Vagina (tissue), 2 donors: ENCODE results near the gene NRL. TPM values are rescaled to one million over a fixed set of nuclear protein-coding genes. Genes with fewer than 3 reads are reported as not detected.

ENCODE experiments used
- DNase-seq, 2 donors: peaks; one replicate each; pipeline ENCODE4 v3.0.0-alpha.2; 2017; ENCODE audit errors: extremely low spot score in 2 of 2
- H3K27ac ChIP-seq: fragments of 200-600 bp; sonication (generic); one replicate; pipeline ENCODE4 v1.5.1; 2019
- H3K27me3 ChIP-seq: fragments of 200-600 bp; sonication (generic); one replicate; pipeline ENCODE4 v1.5.1; 2019
- H3K36me3 ChIP-seq, 2 donors: fragments of 200-600 bp; sonication (generic); one replicate each; pipeline ENCODE4 v1.5.1; 2017 to 2019
- H3K4me1 ChIP-seq: fragments of 200-600 bp; sonication (generic); one replicate; pipeline ENCODE4 v1.5.1; 2019
- H3K4me3 ChIP-seq, 2 donors: fragments of 200-600 bp; sonication (generic); 1 replicate in 1 of 2; 2 replicates in 1 of 2; pipeline ENCODE4 v1.5.1; 2016 to 2019
- H3K9me3 ChIP-seq: fragments of 200-600 bp; sonication (generic); one replicate; pipeline ENCODE4 v1.5.1; 2019
- CTCF ChIP-seq, 3 experiments: fragments of 450-650 bp in 2 of 3; fragments of 200-600 bp in 1 of 3; sonication (generic) in 1 of 3; IDR thresholded peaks; one replicate each; pipeline ENCODE4 v1.5.1; 2017 to 2019; ENCODE audit warnings: antibody characterized with exemption in 3 of 3, mild to moderate bottlenecking in 2 of 3, moderate library complexity in 2 of 3
- POLR2A ChIP-seq, 2 donors: fragments of 450-650 bp; IDR thresholded peaks; one replicate each; pipeline ENCODE4 v1.6.1; 2017; ENCODE audit warnings: antibody characterized with exemption in 2 of 2, mild to moderate bottlenecking in 2 of 2, moderate library complexity in 2 of 2
- POLR2AphosphoS5 ChIP-seq, 2 donors: sonication (generic); formaldehyde crosslinking; IDR thresholded peaks; one replicate each; pipeline ENCODE4 v1.9.0; 2017; ENCODE audit warnings: antibody characterized with exemption in 2 of 2, mild to moderate bottlenecking in 2 of 2, low read depth in 1 of 2; ENCODE audit not compliant: insufficient read depth in 1 of 2
- intact Hi-C: fragments of 100-400 bp; cut with DNase I; formaldehyde crosslinking; loops from one replicate; pipeline ENCODE4 v1.15.1; 2023
- total RNA-seq: library from RNA; depleted of rRNA; stranded (reverse); fragments of >200 nt; gene quantifications from one replicate; pipeline ENCODE4 v1.2.3, GENCODE V29; 2016

The NRL gene
- total RNA-seq, 1 donor from 2014 or later, result 1.2 TPM

DNA sequence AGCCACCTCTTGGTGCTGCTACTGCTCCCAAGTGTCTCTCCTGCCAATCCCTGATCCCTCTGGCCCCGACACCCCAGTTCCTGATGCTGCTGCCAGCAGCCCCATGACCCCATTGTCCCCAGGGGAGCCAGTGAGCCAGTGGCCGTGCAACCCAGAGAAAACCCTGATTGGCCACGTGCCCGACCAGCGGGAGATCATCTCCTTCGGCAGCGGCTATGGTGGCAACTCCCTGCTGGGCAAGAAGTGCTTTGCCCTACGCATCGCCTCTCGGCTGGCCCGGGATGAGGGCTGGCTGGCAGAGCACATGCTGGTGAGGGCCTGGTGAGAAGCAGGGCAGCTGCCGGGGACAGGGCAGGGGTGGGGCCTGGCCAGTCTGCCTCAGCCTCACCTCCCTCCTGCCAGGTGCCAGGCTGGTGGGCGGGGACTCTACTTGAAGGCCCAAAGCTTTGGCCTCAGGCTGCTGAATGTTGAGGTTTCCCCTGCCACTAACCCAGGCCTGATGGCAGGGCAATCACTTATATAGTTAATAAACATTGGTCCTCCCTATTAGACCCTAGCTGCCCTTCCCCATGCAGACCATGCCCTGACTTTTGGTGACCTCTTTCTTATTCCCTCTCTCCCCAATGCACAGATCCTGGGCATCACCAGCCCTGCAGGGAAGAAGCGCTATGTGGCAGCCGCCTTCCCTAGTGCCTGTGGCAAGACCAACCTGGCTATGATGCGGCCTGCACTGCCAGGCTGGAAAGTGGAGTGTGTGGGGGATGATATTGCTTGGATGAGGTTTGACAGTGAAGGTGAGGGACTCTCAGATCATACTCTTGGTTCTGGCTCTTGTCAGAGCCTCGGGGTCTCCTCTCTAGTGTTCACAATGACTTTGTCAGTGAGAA lies 15.6 kb downstream of the NRL start:
- intact Hi-C loops, result no loop called here
- H3K27me3 ChIP-seq, result no peaks in the 10 kb centered on the region
- TF ChIP-seq CTCF (IDR thresholded peaks at IDR 0.05), result no peak
- no peak for TF ChIP-seq POLR2AphosphoS5 (IDR thresholded peaks at IDR 0.05; ENCODE audit: insufficient read depth in 1 of 2, low read depth in 1 of 2)
- TF ChIP-seq POLR2A (IDR thresholded peaks at IDR 0.05), result no peak
- no peak overlapping the region for H3K27ac ChIP-seq
- H3K9me3 ChIP-seq, result no peaks in the 10 kb centered on the region
- H3K36me3 ChIP-seq, result no peaks in the 10 kb centered on the region
- DNase-seq, result no peak
- peaks cover 14% of the 10 kb centered on the region for H3K4me1 ChIP-seq
- no peak overlapping the region for H3K4me3 ChIP-seq

- Histone ChIP-seq H3K36me3 (no peaks in the 10 kb centered on the region), H3K27ac (no peak overlapping the region), H3K4me3 (no peak overlapping the region), H3K9me3 (no peaks in the 10 kb centered on the region), H3K27me3 (no peaks in the 10 kb centered on the region), H3K4me1 (peaks cover 18% of the 10 kb centered on the region)
- TF ChIP-seq POLR2A (IDR thresholded peaks at IDR 0.05) (no peak), CTCF (IDR thresholded peaks at IDR 0.05) (no peak), POLR2AphosphoS5 (IDR thresholded peaks at IDR 0.05; ENCODE audit: insufficient read depth in 1 of 2, low read depth in 1 of 2) (no peak)
- no peak for DNase-seq
- intact Hi-C loops, result no loop called here
These were observed 16.4 kb downstream of the NRL start for GRCh38 chr14:24098229-24098926.

GRCh38 chr14:24096545-24097181 lies 18.1 kb downstream of the NRL start:
- TF ChIP-seq POLR2A (IDR thresholded peaks at IDR 0.05) (no peak), CTCF (IDR thresholded peaks at IDR 0.05) (no peak), POLR2AphosphoS5 (IDR thresholded peaks at IDR 0.05; ENCODE audit: insufficient read depth in 1 of 2, low read depth in 1 of 2) (no peak)
- Histone ChIP-seq H3K4me3 (no peak overlapping the region), H3K27ac (no peak overlapping the region), H3K27me3 (no peaks in the 10 kb centered on the region), H3K36me3 (no peaks in the 10 kb centered on the region), H3K4me1 (peaks cover 23% of the 10 kb centered on the region), H3K9me3 (no peaks in the 10 kb centered on the region)
- intact Hi-C loops, result no loop called here
- DNase-seq, result no peak

DNA sequence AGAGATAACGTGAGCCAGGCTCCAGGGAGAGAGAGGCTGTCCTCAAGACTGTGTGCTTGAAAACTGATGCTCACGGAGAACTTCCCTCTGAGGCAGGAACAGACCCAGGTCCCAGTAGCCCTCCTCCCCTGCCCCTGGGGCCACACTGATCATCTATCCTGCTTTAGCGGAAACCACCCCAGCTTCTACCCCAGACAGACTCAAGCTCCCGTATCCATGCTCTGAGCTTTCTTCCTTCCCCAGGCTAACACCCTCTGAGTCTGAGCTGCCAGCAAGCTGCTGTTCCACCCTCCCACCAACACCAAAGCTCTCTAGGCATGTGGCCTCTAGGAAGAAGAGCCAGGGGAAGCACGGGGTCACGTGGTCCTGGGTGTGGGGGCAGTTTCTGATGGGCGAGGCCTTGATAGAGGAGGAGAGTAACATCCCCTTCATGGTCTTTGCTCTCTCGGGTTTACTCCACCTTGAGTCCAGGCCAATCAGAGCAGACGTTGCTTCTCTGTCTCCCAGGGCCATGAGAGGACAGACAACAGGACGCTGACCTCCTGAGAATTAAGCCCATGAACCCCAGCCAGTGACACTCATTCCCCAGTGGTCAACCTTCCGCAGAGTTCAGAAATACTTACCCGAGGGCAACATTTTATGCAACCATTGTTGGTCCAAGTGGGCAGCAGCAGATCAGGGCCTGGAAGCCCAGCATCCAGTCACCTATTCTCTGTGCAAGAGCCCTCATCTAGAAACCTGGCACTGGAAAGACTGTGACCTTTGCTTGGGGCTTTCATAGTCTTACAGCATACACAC lies 19.3 kb downstream of the NRL start:
- intact Hi-C loops, result no loop called here
- TF ChIP-seq POLR2A (IDR thresholded peaks at IDR 0.05), result no peak

DNA sequence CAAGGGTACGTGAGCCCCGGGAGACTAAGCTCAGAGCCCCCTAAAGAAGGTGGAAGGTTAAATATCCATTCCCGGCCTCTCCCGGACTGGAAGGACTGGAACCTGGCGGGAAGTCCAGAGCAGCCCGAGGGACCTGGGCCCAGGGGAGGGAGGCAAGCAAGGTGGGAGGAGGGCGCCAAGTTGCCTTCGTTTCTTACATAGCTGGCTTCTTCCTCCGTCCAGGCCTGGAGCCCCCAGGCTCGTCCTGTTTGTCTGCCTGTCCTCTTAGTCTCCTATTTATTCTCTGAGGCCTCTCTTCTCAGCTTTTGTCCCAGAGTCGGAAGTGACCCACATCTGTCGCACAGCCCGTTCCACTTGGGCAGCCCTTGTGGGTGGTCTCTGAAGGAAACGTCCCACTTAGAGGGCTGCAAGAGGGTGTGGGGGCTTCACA lies 19.9 kb downstream of the NRL start:
- peaks cover 23% of the 10 kb centered on the region for H3K4me1 ChIP-seq
- peak overlapping the region; percentile 93 for H3K27ac ChIP-seq
- no peak for TF ChIP-seq CTCF (IDR thresholded peaks at IDR 0.05)
- TF ChIP-seq POLR2A (IDR thresholded peaks at IDR 0.05), result no peak
- TF ChIP-seq POLR2AphosphoS5 (IDR thresholded peaks at IDR 0.05; ENCODE audit: insufficient read depth in 1 of 2, low read depth in 1 of 2), result no peak
- no peak for DNase-seq
- no peaks in the 10 kb centered on the region for H3K36me3 ChIP-seq
- H3K9me3 ChIP-seq, result no peaks in the 10 kb centered on the region
- intact Hi-C loops, result loop anchor here (5.0 kb wide), 1 partner anchor 83 kb away; no protein-coding TSS in a partner anchor
- no peaks in the 10 kb centered on the region for H3K27me3 ChIP-seq
- H3K4me3 ChIP-seq, result peak overlapping the region; percentile 95 to 96

More for the DNA sequence above, 19.3 kb downstream of the NRL start:
- Histone ChIP-seq H3K36me3 (no peaks in the 10 kb centered on the region), H3K4me1 (peaks cover 23% of the 10 kb centered on the region), H3K27ac (peak overlapping the region; percentile 93), H3K9me3 (no peaks in the 10 kb centered on the region), H3K4me3 (peak overlapping the region; percentile 95 to 96), H3K27me3 (no peaks in the 10 kb centered on the region)
- no peak for DNase-seq
